Dermis blood vessel endothelial cell (primary cell): ENCODE measurements around the gene ARHGAP21. TPM values are rescaled to one million over a fixed set of nuclear protein-coding genes. Genes with fewer than 3 reads are reported as not detected.

Experiments
- DNase-seq: peaks from one replicate; pipeline ENCODE4 v3.0.0; 2010
- total RNA-seq: library from RNA; depleted of rRNA; stranded (reverse); fragments of >200 nt; gene quantifications from 2 replicates; pipeline ENCODE4 v1.2.3, GENCODE V29; 2014

ARHGAP21 gene
- total RNA-seq, 1 donor from 2014 or later, result 92.2 TPM

- peak; percentile 64 for DNase-seq
These were observed 856 bp downstream of the ARHGAP21 start for GRCh38 chr10:24722676-24723385.

GRCh38 chr10:24722131-24722675, 1.5 kb downstream of the ARHGAP21 start:
- no peak for DNase-seq

GRCh38 chr10:24721229-24722106, 2.2 kb downstream of the ARHGAP21 start:
- DNase-seq, result peak; percentile 48

GRCh38 chr10:24720096-24720495, 3.6 kb downstream of the ARHGAP21 start:
- no peak for DNase-seq

- DNase-seq, result peak; percentile 18
These were observed 5.4 kb downstream of the ARHGAP21 start for GRCh38 chr10:24718031-24718855.

GRCh38 chr10:24716295-24716694, 7.4 kb downstream of the ARHGAP21 start:
- no peak for DNase-seq

- no peak for DNase-seq
These were observed 8.4 kb downstream of the ARHGAP21 start for GRCh38 chr10:24715246-24715769.

- no peak for DNase-seq
These were observed 10.6 kb downstream of the ARHGAP21 start for GRCh38 chr10:24713086-24713485.

GRCh38 chr10:24711465-24711864, 12.2 kb downstream of the ARHGAP21 start:
- DNase-seq, result no peak

GRCh38 chr10:24708081-24708480, 15.6 kb downstream of the ARHGAP21 start:
- peak; percentile 30 for DNase-seq

GRCh38 chr10:24707445-24707844, 16.2 kb downstream of the ARHGAP21 start:
- no peak for DNase-seq

GRCh38 chr10:24706479-24707118, 17.1 kb downstream of the ARHGAP21 start:
- peak; percentile 74 for DNase-seq

- DNase-seq, result no peak
These were observed 20.0 kb downstream of the ARHGAP21 start for GRCh38 chr10:24703700-24704099.

GRCh38 chr10:24701447-24701846, 22.2 kb downstream of the ARHGAP21 start:
- DNase-seq, result no peak

GRCh38 chr10:24700948-24701347, 22.7 kb downstream of the ARHGAP21 start:
- DNase-seq, result no peak

GRCh38 chr10:24698270-24698669, 25.4 kb downstream of the ARHGAP21 start:
- no peak for DNase-seq

- DNase-seq, result no peak
These were observed 26.6 kb downstream of the ARHGAP21 start for GRCh38 chr10:24697080-24697479.

- DNase-seq, result no peak
These were observed 28.2 kb downstream of the ARHGAP21 start for GRCh38 chr10:24695452-24695851.

GRCh38 chr10:24694086-24694485, 29.6 kb downstream of the ARHGAP21 start:
- no peak for DNase-seq

- no peak for DNase-seq
These were observed 32.6 kb downstream of the ARHGAP21 start for GRCh38 chr10:24690961-24691512.

- peak; percentile 41 for DNase-seq
These were observed 37.6 kb downstream of the ARHGAP21 start for GRCh38 chr10:24685958-24686540.
